Kidney glomerular epithelial cell (primary cell): Measurements from ENCODE around the gene UNC5C.
A peak's percentile ranks its signal among the peaks of the same experiment; 100 is the strongest.

ENCODE experiments used
- DNase-seq: peaks from one replicate; lab custom pipeline; 2025; lab: John Stamatoyannopoulos, UW

UNC5C gene

DNA sequence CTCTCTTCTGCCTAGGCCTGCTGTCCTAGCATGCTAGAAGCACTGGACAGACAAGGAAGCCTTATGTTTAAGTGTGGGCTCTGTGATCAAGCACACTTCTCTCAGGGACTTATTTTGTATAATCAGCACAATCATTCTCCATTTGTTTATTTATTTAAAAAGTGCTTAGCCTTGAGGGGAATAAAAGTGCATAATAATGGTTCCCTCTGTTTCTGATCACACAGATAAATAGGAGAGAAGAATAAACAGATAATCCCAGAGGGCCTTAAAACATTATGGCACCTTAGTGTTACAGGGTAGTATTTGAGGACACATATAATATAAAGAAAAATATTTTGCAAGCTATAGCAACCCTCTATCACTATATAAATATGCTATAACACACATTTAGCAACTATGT, 146.5 kb downstream of the UNC5C start:
- DNase-seq: no peak

- DNase-seq: no peak
These were observed 150.6 kb downstream of the UNC5C start for GRCh38 chr4:95398217-95398616.

GRCh38 chr4:95394752-95395306, 153.9 kb downstream of the UNC5C start:
- no peak for DNase-seq

DNA sequence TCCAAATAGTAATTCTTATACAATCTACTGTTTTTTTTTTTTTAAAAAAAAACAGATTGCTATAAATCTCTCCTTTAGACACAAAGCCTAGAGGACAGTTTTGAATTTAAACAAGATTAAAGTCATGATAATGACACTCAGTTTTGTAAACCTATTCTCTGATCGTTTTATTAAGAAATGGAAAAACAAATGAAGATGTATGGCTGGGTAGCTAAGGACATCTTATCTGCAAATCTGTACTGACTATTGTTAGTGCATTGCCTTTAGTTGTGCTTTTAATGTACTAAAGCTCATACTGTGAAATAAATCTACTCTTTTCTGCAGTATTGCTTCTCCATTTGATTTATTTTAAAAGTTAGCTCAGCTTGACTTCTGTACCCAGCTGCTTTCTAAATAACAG, 155.0 kb downstream of the UNC5C start:
- no peak for DNase-seq

GRCh38 chr4:95388911-95389310, 159.9 kb downstream of the UNC5C start:
- DNase-seq: peak; percentile 69

DNA sequence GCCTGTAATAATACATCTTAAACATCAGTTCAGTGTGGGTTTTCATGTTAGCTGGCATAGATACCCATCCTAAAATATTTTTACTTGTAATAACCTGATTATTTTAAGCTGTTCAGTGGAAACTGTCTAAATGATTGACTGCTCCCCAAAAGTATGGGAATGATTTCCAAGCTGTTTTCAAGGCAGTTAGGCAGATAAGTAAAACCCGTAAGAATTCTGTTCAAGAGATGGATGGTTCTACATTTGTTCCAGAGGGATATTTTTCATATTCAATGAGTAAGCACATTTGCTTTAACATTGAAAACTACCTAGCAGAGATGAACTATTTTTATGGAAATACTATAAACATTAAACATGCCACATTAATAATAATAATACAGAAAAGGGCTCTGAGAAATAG, 161.1 kb downstream of the UNC5C start:
- no peak for DNase-seq

- no peak for DNase-seq
These were observed 162.4 kb downstream of the UNC5C start for GRCh38 chr4:95386410-95386809.

- no peak for DNase-seq
These were observed 166.8 kb downstream of the UNC5C start for GRCh38 chr4:95381843-95382580.

- DNase-seq: no peak
These were observed 169.1 kb downstream of the UNC5C start for GRCh38 chr4:95379633-95380032.

GRCh38 chr4:95377366-95377900, 171.3 kb downstream of the UNC5C start:
- DNase-seq: no peak

GRCh38 chr4:95371476-95372224, 177.1 kb downstream of the UNC5C start:
- DNase-seq: no peak

DNA sequence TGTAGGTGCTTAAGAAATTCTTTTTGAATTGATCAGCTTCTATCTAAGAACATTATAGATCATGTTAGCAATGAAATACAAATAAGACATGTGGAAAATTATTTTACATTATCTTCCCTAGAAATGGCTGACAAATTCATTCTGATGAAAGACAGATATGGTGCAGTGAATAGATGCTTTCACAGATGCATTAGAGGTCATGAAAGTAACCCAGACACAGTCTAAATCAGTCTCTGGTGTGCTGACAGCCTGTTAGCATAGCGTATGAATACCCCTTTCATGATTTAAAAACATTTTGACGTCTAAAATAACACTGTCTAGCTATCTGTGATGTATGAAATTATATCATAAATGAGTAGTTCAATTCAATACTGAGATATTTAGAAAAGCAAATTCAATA, 180.9 kb downstream of the UNC5C start:
- no peak for DNase-seq

DNA sequence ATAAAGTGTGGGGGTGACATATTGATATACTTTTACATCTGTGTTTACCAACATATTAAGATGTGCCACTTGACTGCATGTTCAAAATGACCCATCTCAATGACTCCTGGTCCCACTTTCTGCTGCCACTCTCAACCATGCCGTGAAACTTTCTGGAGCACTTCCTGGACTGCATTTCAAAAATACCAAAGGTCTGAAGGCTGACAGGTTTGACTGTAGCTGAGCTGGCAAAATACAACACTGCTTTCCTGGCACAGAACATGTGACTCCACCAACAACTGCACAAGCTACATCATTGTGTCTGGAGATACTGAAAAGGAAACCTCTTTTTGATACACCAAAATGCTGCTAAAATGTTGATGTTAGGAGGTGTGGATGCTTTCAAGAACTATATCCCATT, 184.8 kb downstream of the UNC5C start:
- DNase-seq: no peak

- no peak for DNase-seq
These were observed 185.2 kb downstream of the UNC5C start for GRCh38 chr4:95363559-95363925.

- no peak for DNase-seq
These were observed 185.7 kb downstream of the UNC5C start for GRCh38 chr4:95362906-95363558.

DNA sequence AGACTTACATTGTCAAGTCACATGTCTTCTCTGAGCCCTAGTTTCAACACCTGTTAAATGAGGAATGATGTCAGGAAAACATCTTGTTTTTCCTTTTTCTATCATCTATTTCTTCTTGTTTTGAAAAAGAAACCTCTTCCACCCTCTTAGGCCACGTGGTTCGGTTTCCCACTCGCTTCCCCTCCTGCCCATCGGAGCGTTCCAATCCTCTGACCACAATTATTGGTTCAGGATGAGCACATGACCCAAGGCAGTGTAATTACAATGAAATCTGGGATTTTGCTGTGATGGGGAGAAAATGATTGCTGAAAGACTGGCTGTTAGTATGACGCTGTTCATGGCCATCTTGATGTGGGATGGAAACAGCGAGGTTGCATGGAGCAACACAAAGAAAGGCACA, 186.7 kb downstream of the UNC5C start:
- DNase-seq: no peak

- DNase-seq: no peak
These were observed 187.1 kb downstream of the UNC5C start for GRCh38 chr4:95361696-95361965.

DNA sequence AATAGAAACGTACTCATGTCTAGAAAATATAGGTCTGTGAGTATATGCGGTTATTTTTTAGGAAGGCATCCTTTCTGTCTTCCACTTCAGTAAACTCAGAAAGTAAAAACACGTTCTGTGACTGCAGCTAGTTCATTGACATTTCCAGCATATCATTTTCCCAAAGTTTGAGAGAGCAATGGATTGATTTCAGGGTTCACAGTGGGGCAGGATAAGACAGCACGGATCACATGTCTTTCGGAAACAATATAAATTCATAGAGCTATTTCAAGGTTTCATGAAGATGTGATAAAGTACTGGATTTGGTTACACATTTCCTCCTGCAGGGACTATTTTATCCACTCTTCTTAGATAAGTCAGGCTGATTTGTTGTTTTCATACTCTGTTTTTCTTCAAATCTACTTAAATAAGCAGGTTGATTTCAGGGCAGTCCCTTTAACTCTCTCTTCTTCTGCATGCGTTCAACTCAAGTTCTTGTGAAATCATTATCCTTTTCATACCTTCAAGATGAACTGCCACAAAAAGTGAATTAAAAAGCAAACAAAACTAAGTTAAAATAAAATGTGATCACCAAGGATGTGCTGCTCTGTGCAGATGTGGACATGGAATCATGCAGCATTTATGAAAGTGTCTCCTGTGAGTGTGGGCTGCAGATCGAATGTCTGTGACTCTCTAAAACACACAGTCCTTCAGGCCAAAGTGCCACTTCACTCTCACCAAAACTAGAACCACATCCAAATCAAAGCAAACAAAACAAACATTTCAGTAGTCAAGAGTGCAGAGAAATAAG, 187.7 kb downstream of the UNC5C start:
- no peak for DNase-seq

DNA sequence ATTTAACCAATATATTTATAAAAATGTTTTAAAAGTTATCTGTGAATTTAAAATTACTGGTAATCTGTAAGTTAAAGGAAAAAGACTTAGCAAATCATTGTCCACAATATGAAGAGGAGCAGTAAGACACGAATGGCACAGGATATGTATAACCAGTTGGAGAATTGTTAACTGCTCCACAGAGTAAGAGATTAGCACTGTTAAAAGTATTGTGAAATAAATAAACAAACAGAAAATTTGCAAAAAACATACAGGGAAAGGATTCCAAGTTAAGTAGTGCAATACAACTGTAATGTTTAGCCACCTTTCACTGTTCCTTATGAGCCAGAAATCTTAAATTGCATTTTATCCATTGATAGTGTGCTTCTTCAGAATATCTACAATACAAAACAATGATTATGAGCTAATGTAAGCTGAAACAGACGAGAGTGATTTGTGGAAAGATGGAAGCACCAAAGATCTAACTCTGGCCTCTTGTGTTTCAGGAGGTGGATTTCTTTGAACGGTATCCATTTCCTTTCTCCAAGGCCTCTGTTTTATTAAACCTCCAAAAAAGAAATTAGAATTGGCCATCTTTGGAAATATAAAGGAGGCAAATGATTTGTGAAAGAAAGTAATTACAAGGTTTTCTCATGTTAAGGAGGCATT, 188.4 kb downstream of the UNC5C start:
- no peak for DNase-seq

DNA sequence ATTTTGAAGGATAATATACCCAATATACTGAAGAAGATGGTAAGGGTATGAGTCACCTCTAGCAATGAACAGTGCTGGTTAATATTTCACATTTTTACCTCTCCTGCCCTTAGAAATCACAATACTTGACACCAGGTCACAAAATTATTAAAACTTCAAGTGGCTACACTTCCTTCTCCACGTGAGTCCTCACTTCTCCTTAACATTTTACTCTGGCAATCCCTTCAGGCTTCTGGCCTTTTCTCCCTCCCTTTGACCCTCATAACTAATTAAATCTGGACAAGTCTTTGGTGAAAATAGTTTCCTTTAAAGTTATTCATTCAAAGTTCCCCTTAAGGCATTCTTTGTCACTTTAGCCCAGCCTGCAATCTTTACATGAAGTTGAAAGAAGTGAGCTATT, 190.4 kb downstream of the UNC5C start:
- no peak for DNase-seq

DNA sequence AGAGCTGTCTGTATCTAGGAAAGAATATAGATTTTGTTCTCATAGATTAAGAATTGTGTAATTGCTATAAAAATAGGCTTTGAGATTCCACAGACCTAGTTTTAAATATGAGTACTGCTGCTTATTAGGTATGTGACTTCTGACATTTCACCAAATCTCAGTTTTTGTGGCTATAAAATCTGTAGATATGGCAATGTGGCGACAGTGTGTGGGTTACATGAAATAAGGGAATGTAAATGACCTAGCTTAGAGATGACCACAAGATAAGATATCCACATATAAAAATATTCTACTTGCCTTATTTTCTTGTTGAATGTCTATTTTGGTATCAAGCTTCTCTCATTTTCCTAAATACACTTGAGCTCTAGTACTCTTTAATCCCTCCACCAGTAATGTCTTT, 193.8 kb downstream of the UNC5C start:
- DNase-seq: no peak

- no peak for DNase-seq
These were observed 200.4 kb downstream of the UNC5C start for GRCh38 chr4:95348418-95348817.
